Neural progenitor cell (in vitro differentiated cells): ENCODE measurements around the gene WSCD1. TPM values are rescaled to one million over a fixed set of nuclear protein-coding genes. Genes with fewer than 3 reads are reported as not detected.

ENCODE experiments used
- DNase-seq: peaks from one replicate; pipeline ENCODE4 v3.0.0-alpha.2; 2016; ENCODE audit warnings: low spot score
- H2AFZ ChIP-seq: fragments of 200-600 bp; sonication (generic); replicated peaks from 2 replicates; pipeline ENCODE4 v1.6.1; 2016; ENCODE audit warnings: antibody characterized with exemption
- H3F3A ChIP-seq: fragments of 200-600 bp; sonication (generic); 2 replicates; pipeline ENCODE4 v1.6.1; 2016; ENCODE audit warnings: antibody characterized with exemption, low read depth
- H3K27ac ChIP-seq: fragments of 200-600 bp; sonication (generic); 2 replicates; pipeline ENCODE4 v1.5.1; 2016; ENCODE audit warnings: mild to moderate bottlenecking
- H3K27me3 ChIP-seq: fragments of 200-600 bp; sonication (generic); 2 replicates; pipeline ENCODE4 v1.6.1; 2016; ENCODE audit warnings: mild to moderate bottlenecking, moderate library complexity
- H3K36me3 ChIP-seq: fragments of 200-600 bp; sonication (generic); 2 replicates; pipeline ENCODE4 v1.5.1; 2016
- H3K4me1 ChIP-seq: fragments of 200-600 bp; sonication (generic); 2 replicates; pipeline ENCODE4 v1.6.1; 2016; ENCODE audit warnings: mixed run types
- H3K4me2 ChIP-seq: fragments of 200-600 bp; sonication (generic); 2 replicates; pipeline ENCODE4 v1.6.1; 2016
- H3K4me3 ChIP-seq: fragments of 200-600 bp; sonication (generic); 2 replicates; pipeline ENCODE4 v1.5.1; 2016
- H3K79me2 ChIP-seq: fragments of 200-600 bp; sonication (generic); 2 replicates; pipeline ENCODE4 v1.6.1; 2016; ENCODE audit warnings: low read depth
- H3K9ac ChIP-seq: fragments of 200-600 bp; sonication (generic); 2 replicates; pipeline ENCODE4 v1.6.1; 2016
- H3K9me3 ChIP-seq: fragments of 200-600 bp; sonication (generic); 2 replicates; pipeline ENCODE4 v1.5.1; 2016; ENCODE audit warnings: low read depth
- H4K20me1 ChIP-seq: fragments of 200-600 bp; sonication (generic); 2 replicates; pipeline ENCODE4 v1.6.1; 2016; ENCODE audit warnings: low read depth
- H3K27ac Mint-ChIP-seq: 3 replicates; pipeline ENCODE4 v1.8.0; 2021; ENCODE audit warnings: mixed read lengths
- H3K27me3 Mint-ChIP-seq: 2 replicates; pipeline ENCODE4 v1.8.0; 2022; ENCODE audit warnings: low read depth, mild to moderate bottlenecking, inconsistent platforms, moderate library complexity, mixed read lengths; ENCODE audit not compliant: insufficient read depth
- H3K36me3 Mint-ChIP-seq: 3 replicates; pipeline ENCODE4 v1.8.0; 2021; ENCODE audit warnings: mixed read lengths
- H3K4me1 Mint-ChIP-seq: 3 replicates; pipeline ENCODE4 v1.8.0; 2021; ENCODE audit warnings: mixed read lengths
- H3K4me3 Mint-ChIP-seq: 3 replicates; pipeline ENCODE4 v1.8.0; 2021; ENCODE audit warnings: mild to moderate bottlenecking, moderate library complexity, mixed read lengths
- H3K9me3 Mint-ChIP-seq: 3 replicates; pipeline ENCODE4 v1.8.0; 2020; ENCODE audit warnings: mixed read lengths
- EZH2 ChIP-seq: fragments of 200-600 bp; sonication (generic); IDR thresholded peaks from 2 replicates; pipeline ENCODE4 v1.6.1; 2017; ENCODE audit warnings: antibody characterized with exemption, mild to moderate bottlenecking, moderate library complexity
- EZH2phosphoT487 ChIP-seq: fragments of 200-600 bp; sonication (generic); IDR thresholded peaks from 2 replicates; pipeline ENCODE4 v1.6.1; 2017; ENCODE audit warnings: antibody characterized with exemption
- total RNA-seq: library from RNA; depleted of rRNA; stranded (reverse); fragments of >200 nt; gene quantifications from 2 replicates; pipeline ENCODE4 v1.2.3, GENCODE V29; 2015; ENCODE audit warnings: low replicate concordance
- TF ChIP-seq, protein P1 (sequence below): fragments of 200-600 bp; sonication (generic); IDR thresholded peaks from 2 replicates; pipeline ENCODE4 v1.5.1; 2017; ENCODE audit warnings: antibody characterized with exemption, mild to moderate bottlenecking

WSCD1 gene
- total RNA-seq, 1 donor from 2014 or later: 20.2 TPM

DNA sequence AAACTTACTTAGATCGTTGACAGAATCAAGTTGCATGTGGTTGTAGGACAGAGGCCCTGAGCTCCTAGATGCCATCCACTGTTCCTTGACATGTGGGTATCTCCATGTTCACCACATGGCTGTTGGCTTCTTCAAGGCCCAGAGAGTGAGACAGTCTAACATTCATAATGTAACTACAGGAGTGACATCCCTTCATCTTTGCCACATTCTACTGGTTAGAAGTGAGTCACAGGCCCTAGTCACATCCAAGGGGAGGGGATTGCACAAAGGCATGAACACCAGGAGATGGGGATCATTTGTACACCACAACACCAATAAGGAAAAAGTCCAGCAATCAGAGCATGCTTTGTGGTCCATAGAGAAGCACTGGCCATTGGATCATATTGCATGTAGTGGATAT is 56.6 kb downstream of the WSCD1 start:
- Histone ChIP-seq H3K9me3 (no peaks in the 10 kb centered on the region), H3K36me3 (no peaks in the 10 kb centered on the region), H3K9ac (no peak overlapping the region), H3K27ac (no peak overlapping the region), H4K20me1 (no peaks in the 10 kb centered on the region), H2AFZ (no peak overlapping the region), H3F3A (no peaks in the 10 kb centered on the region), H3K4me2 (no peak overlapping the region), H3K4me1 (no peaks in the 10 kb centered on the region), H3K79me2 (no peaks in the 10 kb centered on the region), H3K4me3 (no peak overlapping the region), H3K27me3 (no peaks in the 10 kb centered on the region)
- H3K36me3 Mint-ChIP-seq: peaks cover 30% of the 10 kb centered on the region
- peaks cover 14% of the 10 kb centered on the region for H3K9me3 Mint-ChIP-seq
- H3K4me1 Mint-ChIP-seq: peaks cover under 1% of the 10 kb centered on the region
- DNase-seq: no peak
- TF ChIP-seq EZH2phosphoT487: no peak
- TF ChIP-seq EZH2: no peak
- TF ChIP-seq, protein P1, sequence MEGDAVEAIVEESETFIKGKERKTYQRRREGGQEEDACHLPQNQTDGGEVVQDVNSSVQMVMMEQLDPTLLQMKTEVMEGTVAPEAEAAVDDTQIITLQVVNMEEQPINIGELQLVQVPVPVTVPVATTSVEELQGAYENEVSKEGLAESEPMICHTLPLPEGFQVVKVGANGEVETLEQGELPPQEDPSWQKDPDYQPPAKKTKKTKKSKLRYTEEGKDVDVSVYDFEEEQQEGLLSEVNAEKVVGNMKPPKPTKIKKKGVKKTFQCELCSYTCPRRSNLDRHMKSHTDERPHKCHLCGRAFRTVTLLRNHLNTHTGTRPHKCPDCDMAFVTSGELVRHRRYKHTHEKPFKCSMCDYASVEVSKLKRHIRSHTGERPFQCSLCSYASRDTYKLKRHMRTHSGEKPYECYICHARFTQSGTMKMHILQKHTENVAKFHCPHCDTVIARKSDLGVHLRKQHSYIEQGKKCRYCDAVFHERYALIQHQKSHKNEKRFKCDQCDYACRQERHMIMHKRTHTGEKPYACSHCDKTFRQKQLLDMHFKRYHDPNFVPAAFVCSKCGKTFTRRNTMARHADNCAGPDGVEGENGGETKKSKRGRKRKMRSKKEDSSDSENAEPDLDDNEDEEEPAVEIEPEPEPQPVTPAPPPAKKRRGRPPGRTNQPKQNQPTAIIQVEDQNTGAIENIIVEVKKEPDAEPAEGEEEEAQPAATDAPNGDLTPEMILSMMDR: no peak
- no peak overlapping the region for H3K4me3 Mint-ChIP-seq
- H3K27ac Mint-ChIP-seq: no peak overlapping the region
- H3K27me3 Mint-ChIP-seq: peaks cover 2% of the 10 kb centered on the region

DNA sequence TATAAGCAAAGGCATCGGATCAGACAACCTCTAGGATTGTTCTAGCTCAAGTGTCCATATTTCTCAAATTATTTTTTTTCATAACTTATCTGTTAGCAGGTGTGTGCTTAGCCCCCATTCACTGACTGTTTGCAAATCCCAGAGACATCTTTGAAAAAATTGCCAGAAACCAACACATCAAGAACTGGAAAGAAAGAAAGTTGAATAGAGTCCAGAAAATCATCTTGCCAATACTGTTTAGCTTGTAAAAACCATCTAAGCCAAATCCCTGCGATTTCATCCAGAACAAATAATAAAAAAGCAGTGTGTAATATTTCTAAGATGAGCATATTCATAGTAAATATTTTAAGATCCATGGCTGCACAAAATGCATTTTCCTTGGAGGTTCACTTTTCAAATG is 64.5 kb downstream of the WSCD1 start:
- no peaks in the 10 kb centered on the region for H4K20me1 ChIP-seq
- H3K9me3 ChIP-seq: no peaks in the 10 kb centered on the region
- H3K4me1 ChIP-seq: peaks cover 12% of the 10 kb centered on the region
- H3K27ac ChIP-seq: no peak overlapping the region
- no peak overlapping the region for H3K9ac ChIP-seq
- no peaks in the 10 kb centered on the region for H3F3A ChIP-seq
- no peak overlapping the region for H3K4me3 Mint-ChIP-seq
- H3K36me3 ChIP-seq: no peaks in the 10 kb centered on the region
- no peak overlapping the region for H3K27ac Mint-ChIP-seq
- no peaks in the 10 kb centered on the region for H3K79me2 ChIP-seq
- H3K4me1 Mint-ChIP-seq: peaks cover 18% of the 10 kb centered on the region
- H3K27me3 ChIP-seq: no peaks in the 10 kb centered on the region
- H3K4me2 ChIP-seq: no peak overlapping the region
- H3K36me3 Mint-ChIP-seq: no peaks in the 10 kb centered on the region
- no peak for DNase-seq
- no peak overlapping the region for H3K4me3 ChIP-seq
- TF ChIP-seq EZH2phosphoT487: no peak
- TF ChIP-seq, protein P1: no peak
- TF ChIP-seq EZH2: no peak
- no peak overlapping the region for H2AFZ ChIP-seq
- H3K9me3 Mint-ChIP-seq: no peaks in the 10 kb centered on the region
- no peaks in the 10 kb centered on the region for H3K27me3 Mint-ChIP-seq

DNA sequence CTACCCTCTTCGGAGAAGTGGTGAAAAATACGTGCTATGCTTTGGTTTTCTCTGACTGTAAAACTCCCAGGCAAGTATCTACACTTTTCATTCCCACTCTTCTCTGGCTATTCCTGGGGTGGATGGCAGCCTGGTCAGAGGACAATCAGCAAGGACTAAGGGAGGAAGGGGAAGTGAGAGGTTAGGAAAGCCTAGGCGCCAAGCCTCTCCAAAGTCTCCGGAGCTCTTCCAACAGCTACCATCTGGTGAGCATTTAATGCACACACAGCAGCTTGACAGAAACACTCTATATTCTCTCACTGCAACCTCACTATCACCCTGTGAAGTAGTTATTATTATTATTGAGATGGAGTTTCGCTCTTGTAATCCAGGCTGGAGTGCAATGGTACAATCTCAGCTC is 65.1 kb downstream of the WSCD1 start:
- no peaks in the 10 kb centered on the region for H3K36me3 Mint-ChIP-seq
- Histone ChIP-seq H3K36me3 (no peaks in the 10 kb centered on the region), H3K27ac (no peak overlapping the region), H3K9ac (no peak overlapping the region), H3K4me2 (no peak overlapping the region), H3K4me3 (no peak overlapping the region), H3K79me2 (no peaks in the 10 kb centered on the region), H3K27me3 (no peaks in the 10 kb centered on the region), H4K20me1 (no peaks in the 10 kb centered on the region), H3K4me1 (peaks cover 12% of the 10 kb centered on the region), H3K9me3 (no peaks in the 10 kb centered on the region), H3F3A (no peaks in the 10 kb centered on the region), H2AFZ (no peak overlapping the region)
- H3K4me1 Mint-ChIP-seq: peaks cover 22% of the 10 kb centered on the region
- no peak overlapping the region for H3K27ac Mint-ChIP-seq
- no peak overlapping the region for H3K4me3 Mint-ChIP-seq
- H3K27me3 Mint-ChIP-seq: peaks cover 4% of the 10 kb centered on the region
- no peak for DNase-seq
- H3K9me3 Mint-ChIP-seq: no peaks in the 10 kb centered on the region
- TF ChIP-seq EZH2phosphoT487 (no peak), EZH2 (no peak)
- TF ChIP-seq, protein P1: no peak
